Measurements from ENCODE around the gene KRT20. TPM values are rescaled to one million over a fixed set of nuclear protein-coding genes. Genes with fewer than 3 reads are reported as not detected.
A peak's percentile ranks its signal among the peaks of the same experiment; 100 is the strongest.

KRT20 gene
- total and polyA plus RNA-seq, 2 of the 13 experiments (the other 11 are each of a cell fraction or from before 2014, with no cell fraction given) = 0.13 to 0.20 TPM

- H2AFZ ChIP-seq (ENCODE audit: low read length) = no peak overlapping the region
- H3K27me3 ChIP-seq (ENCODE audit: control insufficient read depth in 1 of 2, insufficient read depth in 2 of 2, low read length in 2 of 2) = no peaks in the 10 kb centered on the region
- no peaks in the 10 kb centered on the region for H3K79me2 ChIP-seq (ENCODE audit: insufficient read depth, low read length)
- TSS peak; percentile 81 for BruUV-seq (replicated peaks)
- peak overlapping the region; percentile 89 for H3K27ac ChIP-seq (ENCODE audit: extremely low read length, insufficient read depth, low read length)
- no peak for FAIRE-seq
- H3K4me1 ChIP-seq (ENCODE audit: insufficient read depth, low read length) = peaks cover 54% of the 10 kb centered on the region
- H3K9ac ChIP-seq (ENCODE audit: insufficient read depth, low read depth, low read length) = peak overlapping the region; percentile 70
- POLR2A ChIA-PET = interaction anchor here (0.8 to 2.8 kb wide), 12 partner anchors 12 to 787 kb away, joined by 3 to 18 read pairs (median 6); partner anchors contain the start of genes EIF1, KRT19 and KRTAP3-1
- ATAC-seq = peak; percentile 16
- CTCF ChIA-PET (ENCODE audit: low intra/inter-chr PET ratio, low total read pairs) = no interaction called here
- H3K4me3 ChIP-seq (replicated peaks in 1 of 3; ENCODE audit: insufficient read depth in 1 of 3, low read depth in 2 of 3, low read length in 3 of 3) = peak overlapping the region in 1 of 3 experiments; percentile 8; a peak in 1 of 6 replicates
- peak; percentile 40; the same call in 1 of the 2 replicates for TF ChIP-seq ZNF605 (CRISPR knock-in tag; IDR thresholded peaks at IDR 0.05)
- TF ChIP-seq TRAFD1 (CRISPR knock-in tag; IDR thresholded peaks at IDR 0.05; ENCODE audit: borderline replicate concordance) = 0 out of 2 replicates have a peak, but pooled peaks have one; percentile 24
- TF ChIP-seq MEF2D (CRISPR knock-in tag; IDR thresholded peaks at IDR 0.05) = no peak
- no peak for TF ChIP-seq ELF3 (CRISPR knock-in tag; IDR thresholded peaks at IDR 0.05)
- 0 out of 2 replicates have a peak, but pooled peaks have one; percentile 5 for TF ChIP-seq ERF (CRISPR knock-in tag; IDR thresholded peaks at IDR 0.05)
- TF ChIP-seq ZNF691 (CRISPR knock-in tag; IDR thresholded peaks at IDR 0.05; ENCODE audit: borderline replicate concordance, low read depth) = no peak
- 74% methylated on average over 4 of the region's 4 CpGs for WGBS (ENCODE audit: low lambda C conversion rate)
- no peaks in the 10 kb centered on the region for H3K9me3 ChIP-seq (ENCODE audit: low read length)
- no peaks in the 10 kb centered on the region for H3K36me3 ChIP-seq (replicated peaks in 1 of 2; ENCODE audit: control insufficient read depth in 1 of 2, insufficient read depth in 2 of 2, low read length in 2 of 2)
- peak overlapping the region; percentile 55 for H3K4me2 ChIP-seq (ENCODE audit: low read depth, low read length)
- intact Hi-C loops (cut with micrococcal nuclease; ENCODE audit: unreplicated experiment) (loop anchor here (5.0 to 10.0 kb wide), 4 partner anchors 45 to 622 kb away; partner anchors contain the start of genes KRT19, KRTAP1-1, KRTAP2-1 and KRTAP4-2), in situ Hi-C loops (cut with HindIII; ENCODE audit: extremely low pct_ligation_motif_present, low pct_unique_long_range_greater_than_20kb) (no loop called here)
- H4K20me1 ChIP-seq (ENCODE audit: insufficient read depth, low read length) = no peaks in the 10 kb centered on the region
- DNase-seq (ENCODE audit: low spot score) = no peak
Measured at GRCh38 chr17:40902498-40902897, 17.5 kb upstream of the KRT20 start.

All from HepG2 (cell line).